Hematopoietic multipotent progenitor cell treated with erythropoietin and hydrocortisone succinate and interleukin-3 and kit ligand, for 4 days (in vitro differentiated cells): Measurements from ENCODE around the gene SLC2A13.
A peak's percentile ranks its signal among the peaks of the same experiment; 100 is the strongest.
"Not testable (repeated sequence)": the region's sequence is repeated elsewhere in the genome, so short reads cannot be mapped to it uniquely, and the experiment has no call there.

Experiments
- DNase-seq: peaks from one replicate; pipeline ENCODE4 v3.0.0-alpha.2; 2015

SLC2A13 gene

DNA sequence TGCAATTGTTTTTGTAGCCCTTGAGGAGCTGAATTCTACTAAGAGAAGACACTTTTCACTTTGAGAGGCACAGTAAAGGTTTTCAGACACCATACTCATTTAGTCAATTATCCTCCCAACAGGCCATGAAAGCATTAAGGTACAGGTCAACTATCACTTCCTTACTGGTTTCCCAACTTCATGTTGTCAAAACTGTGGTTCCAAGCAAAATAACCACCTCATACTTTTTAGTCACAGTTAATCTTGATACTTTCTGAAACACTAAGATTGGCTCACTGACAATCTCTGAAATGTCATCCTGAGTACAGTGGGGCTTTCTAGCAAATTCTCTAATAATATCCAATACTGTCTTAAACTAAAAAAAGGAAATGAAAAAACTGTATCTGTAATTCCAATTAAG is 71.7 kb downstream of the SLC2A13 start:
- DNase-seq, result no peak

GRCh38 chr12:40033242-40033630 is 72.6 kb downstream of the SLC2A13 start:
- DNase-seq, result no peak

- DNase-seq, result no peak
Observed at GRCh38 chr12:40032433-40033241, 73.2 kb downstream of the SLC2A13 start.

GRCh38 chr12:40031965-40032364 is 73.9 kb downstream of the SLC2A13 start:
- DNase-seq, result no peak

DNA sequence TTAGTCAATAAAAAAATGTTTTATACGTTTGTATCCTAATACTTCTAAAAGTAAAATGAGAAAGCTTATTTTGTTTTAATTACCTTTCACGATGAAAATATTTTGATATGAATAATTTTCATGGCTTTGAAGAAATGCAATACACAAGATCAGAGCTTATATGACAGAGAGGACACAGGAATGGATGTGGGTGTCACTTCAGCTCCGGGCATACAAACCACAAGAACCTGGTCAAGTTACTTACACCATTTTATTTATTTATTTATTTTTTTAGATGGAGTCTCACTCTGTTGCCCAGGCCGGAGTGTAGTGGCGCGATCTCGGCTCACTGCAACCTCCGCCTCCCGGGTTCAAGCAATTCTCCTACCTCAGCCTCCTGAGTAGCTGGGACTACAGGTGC is 74.9 kb downstream of the SLC2A13 start:
- not testable (repeated sequence) for DNase-seq

DNA sequence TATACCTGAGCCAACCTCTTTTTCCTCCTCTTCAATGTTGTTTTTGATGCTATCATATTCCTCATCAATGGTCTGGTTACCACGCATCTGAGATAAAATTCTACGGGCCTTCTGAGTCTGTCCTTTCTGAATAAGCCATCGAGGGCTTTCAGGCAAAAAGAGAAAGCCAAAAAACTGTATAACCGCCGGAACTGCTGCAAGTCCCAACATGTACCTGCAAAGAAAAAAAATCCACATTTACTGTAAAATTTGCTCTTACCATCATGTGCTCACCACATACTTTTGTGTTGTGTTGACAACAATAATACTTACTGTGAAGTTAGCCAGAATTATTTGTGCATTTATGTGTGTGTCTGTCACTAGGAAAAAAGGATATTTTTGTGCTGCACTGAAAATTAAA is 77.6 kb downstream of the SLC2A13 start:
- no peak for DNase-seq

DNA sequence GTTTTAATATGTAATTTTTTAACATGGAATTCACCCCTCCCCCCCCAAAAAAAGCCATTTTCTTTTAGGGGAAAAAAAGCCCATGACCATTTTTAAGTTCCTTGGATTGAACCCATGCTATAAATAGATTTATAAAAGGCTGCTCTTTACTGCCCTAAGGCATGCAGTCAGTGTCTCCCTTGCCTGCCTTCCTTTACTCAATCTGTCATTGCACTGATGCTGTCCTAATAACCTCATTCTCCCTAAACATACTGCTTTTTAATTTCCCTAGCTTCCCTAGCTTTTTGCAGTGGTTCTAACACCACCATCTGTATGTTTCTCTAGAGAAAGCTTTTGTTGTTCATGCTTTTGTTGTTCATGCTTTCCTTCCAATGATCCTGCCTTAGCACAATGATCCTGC is 83.0 kb downstream of the SLC2A13 start:
- DNase-seq, result no peak

DNA sequence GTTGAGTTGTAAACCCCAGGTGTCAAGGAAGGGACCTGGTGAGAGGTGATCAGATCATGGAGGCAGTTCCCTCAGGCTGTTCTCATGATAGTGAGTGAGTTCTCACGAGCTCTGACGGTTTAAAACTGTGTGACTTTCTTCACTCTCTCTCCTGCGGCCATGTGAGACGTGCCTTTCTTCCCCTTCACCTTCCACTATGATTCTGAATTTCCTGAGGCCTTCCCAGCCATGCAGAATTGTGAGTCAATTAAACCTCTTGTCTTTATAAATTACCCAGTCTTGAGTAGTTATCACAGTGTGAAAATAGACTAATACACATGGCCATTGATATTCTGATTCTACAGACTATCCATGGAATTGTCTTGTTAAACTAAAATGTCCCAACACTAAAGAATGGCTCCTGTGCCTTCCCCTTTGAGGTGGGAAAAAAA is 85.6 kb downstream of the SLC2A13 start:
- no peak for DNase-seq

DNA sequence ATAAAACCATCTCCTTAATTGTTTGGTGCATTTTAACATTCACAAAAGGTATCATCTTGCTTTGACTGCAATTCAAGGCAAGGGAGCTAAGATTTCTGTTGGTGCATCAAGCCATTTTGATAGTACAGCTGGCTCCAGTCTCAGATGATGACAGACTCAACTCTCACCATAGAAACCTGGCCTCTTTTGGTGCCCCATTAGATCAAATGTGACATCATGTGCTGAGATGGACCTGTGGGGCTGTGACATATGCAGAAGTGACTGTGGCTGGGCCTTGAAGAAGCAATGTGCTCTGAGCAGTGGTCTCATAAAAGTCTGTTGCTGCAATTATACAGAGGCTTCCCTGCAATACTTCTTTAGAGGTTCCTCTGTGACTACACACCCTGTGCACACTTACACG is 88.4 kb downstream of the SLC2A13 start:
- DNase-seq, result no peak

GRCh38 chr12:40016980-40017379 is 88.9 kb downstream of the SLC2A13 start:
- no peak for DNase-seq

DNA sequence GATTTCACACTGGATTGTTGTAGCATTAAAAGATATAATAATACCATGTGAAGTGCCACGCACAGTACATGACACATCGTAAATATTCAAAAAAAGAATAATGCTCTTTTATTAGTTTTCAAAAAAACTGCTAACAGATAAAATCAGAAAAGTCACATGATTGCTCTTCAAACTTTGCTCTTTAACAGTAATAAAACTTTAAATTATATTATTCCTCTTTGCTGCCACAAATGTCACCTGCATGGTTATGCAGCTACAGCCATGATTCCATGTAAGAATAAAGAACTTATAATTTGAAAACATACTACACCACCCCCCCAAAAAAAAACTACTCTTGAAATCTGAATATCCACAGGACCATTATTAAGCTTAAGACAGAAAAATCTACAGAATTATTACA is 90.0 kb downstream of the SLC2A13 start:
- DNase-seq, result no peak

DNA sequence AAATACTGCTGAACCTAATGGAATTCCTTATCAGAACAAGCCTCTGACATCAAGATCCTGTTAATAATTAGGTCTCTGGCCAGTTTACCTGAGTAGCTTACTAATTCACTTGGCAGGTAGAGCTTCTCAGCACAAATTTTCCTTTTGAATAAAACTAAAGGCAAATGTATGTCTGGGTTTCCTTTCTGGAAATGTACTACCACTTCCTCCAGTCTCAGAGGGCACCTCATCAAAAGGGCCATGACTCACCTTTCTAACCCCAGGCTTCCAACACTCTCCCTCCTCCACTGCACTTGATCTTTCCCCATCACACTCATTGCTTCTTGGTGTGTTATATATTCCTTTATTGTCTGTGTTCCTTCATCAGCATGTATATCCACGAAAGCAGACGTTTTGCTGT is 90.5 kb downstream of the SLC2A13 start:
- no peak for DNase-seq

DNA sequence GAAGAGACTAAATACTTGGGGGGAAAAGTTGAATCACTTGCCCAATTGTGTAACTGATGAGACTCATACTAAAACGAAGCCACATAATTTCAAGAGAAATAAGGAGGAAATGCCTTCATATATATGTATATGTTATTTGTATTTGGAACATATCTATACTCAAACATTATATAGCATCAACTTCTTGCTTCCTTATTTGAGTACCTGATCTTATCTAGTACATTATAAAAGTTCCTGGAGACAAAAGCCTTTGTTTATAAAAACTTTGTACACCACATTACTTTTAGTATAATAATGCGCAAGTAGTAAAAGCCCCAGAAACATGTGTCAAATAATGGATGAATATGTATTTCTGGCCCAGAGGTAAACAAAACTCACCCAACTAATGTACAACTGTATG is 92.0 kb downstream of the SLC2A13 start:
- no peak for DNase-seq

DNA sequence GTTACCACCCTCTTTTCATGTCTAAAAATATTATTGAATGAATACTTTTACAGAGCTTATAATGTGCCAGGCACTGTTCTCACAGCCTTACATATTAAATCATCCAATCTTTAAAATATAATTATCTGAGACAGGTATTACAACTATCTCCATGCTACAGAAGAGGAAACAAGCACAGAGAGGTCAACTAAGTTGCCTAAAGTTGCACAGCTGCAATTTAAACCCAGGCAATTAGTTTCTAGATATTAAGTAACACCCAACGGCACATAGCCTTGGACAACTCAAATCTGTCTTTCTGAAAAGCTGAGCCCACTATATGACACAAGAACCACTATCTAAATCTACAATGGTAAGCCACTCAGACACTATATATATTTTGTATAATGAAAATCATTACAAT is 92.6 kb downstream of the SLC2A13 start:
- DNase-seq, result no peak

DNA sequence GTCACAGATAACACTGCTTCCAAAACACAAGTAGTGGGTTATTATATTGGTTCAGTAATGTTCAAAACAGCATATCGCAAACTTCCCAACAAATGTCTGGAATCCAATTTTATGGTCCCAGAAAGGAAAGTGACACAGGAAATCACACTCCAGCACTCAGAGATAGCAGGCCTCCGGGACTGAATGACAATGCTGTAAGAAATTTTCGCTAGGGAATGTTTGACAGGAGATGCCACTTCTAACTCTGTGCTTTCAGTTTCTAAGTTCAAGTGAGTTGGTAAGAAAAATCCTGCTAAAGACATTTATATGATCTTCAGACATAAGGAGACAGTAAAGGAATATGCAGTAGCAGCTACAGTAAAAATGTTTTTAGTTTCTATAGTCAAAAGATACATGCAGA is 93.2 kb downstream of the SLC2A13 start:
- DNase-seq, result no peak

- peak; percentile 5 for DNase-seq
Observed at GRCh38 chr12:40011775-40012129, 94.1 kb downstream of the SLC2A13 start.

- DNase-seq, result peak; percentile 89
Observed at GRCh38 chr12:40010899-40011774, 94.7 kb downstream of the SLC2A13 start.

DNA sequence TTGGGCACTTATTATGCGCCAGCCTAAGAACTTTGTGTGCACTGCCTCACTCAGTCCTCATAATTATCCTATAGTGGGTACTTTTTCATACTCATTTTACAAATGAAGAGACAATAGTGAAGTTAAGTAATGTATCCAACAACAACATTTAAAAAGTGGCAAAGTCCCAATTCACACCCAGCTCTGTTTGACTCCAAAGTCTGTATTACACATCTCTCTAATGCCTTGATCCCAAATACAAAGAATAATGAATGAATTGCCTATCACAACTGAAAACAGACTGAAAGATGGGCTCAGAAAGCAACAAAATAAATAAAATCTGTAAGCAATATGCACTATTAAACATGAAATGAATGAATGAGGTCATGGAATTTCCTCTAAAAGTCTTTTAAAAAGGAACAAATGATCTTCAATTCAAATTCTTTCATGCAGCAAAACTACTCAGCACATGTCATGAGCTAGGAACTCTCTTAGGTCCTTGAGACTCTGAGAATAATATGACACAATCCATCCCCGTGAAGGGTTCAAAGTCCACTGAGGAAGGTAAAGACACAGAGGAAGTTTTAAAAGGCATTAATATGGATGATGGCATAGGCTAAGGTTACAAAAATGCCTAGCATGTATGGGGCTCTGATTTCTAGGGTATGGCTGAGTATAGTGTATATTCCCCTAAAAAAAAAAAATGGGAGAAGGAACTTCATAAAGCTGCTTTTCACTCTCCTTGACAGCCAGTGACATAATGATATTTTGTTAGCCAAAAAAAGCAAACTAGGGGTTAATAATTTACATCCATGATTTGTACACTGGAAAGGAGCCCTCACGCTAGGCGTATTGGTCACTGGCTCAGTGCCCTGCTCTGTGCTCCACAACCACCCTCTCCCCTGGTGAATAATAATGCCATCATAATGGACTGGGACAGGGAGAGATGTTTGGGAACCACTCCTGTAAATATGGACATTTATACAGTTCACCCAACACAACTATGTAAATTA is 103.4 kb downstream of the SLC2A13 start:
- no peak for DNase-seq

DNA sequence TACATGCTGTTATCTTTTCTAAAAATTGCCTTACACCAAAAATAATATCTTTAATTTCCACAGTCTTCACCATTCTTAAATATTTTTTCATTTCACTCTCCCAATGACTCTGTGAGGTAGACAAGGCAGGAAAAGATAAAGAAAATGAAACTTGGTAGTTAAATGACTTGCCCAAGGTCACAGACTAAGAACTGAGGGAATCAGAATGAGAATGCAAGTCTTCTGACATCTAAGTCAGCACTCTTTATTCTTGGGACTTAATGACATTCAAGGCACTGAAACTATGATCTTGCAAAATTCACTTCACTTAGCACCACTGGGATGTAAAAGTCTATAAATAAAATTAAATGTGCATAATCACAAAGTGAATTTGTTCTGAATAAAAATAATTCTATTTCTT is 104.5 kb downstream of the SLC2A13 start:
- DNase-seq, result no peak

GRCh38 chr12:40000884-40001283 is 105.0 kb downstream of the SLC2A13 start:
- no peak for DNase-seq

DNA sequence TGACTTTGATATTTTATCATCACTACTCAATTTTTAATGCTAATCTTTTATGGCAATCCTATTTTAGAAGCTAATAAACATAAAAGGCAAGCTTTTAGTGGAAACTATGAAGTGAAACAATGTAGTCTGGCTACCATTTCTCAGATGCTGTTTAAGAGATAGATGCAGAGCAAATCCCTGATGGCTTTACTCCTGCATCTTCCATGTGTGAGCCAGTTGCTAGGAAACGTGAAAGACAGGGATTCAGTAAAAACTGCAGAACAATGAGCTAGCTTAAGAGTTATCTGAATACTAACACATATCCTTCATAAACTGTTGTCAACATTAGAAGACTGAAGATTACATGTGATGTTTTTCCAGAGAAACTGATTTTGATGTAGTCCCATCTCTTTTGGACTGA is 112.6 kb downstream of the SLC2A13 start:
- DNase-seq, result no peak

GRCh38 chr12:39990122-39991101 is 115.5 kb downstream of the SLC2A13 start:
- peak; percentile 75 for DNase-seq
